Hepatocyte (in vitro differentiated cells): ENCODE measurements around the gene CSRP3.

Source experiments
- CTCF ChIP-seq: fragments of 200-600 bp; sonication (generic); IDR thresholded peaks from 2 replicates; pipeline ENCODE4 v1.5.1; 2016; ENCODE audit warnings: antibody characterized with exemption, mild to moderate bottlenecking; ENCODE audit not compliant: poor library complexity
- EZH2 ChIP-seq: fragments of 200-600 bp; sonication (generic); IDR thresholded peaks from 2 replicates; pipeline ENCODE4 v1.6.1; 2016; ENCODE audit warnings: antibody characterized with exemption, mild to moderate bottlenecking, borderline replicate concordance

DNA sequence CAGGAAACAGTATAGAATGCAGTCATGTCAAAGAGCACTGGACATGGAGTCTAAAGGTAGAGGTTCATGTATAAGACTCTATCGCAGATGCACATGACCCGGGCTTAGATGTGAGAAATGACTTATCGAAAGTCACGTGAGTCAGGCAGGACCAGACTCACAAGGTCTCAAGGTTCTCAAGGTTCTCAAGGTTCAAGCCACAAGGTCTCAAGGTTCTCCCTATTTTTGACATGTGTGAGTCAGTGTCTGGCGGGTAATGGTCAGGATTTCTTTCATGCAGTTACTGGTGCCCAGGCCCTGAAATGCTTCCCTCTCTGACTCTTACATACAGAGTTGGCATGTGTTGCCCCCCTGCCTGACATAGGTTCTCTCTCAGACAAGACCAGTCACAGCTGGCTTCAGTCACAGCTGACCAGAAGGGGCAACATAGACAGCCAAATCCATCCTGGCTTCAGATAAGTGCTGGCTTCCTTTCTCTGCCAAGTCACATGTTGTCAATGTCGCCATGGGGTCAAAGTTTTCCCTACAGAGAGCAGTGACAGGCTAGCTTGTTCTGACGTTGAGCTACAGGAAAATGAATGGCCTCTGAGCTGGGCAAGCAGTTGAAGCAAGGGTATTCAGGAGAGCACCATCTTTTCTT is 10.1 kb downstream of the CSRP3 start:
- no peak for TF ChIP-seq CTCF
- no peak for TF ChIP-seq EZH2
